ENCODE results near the gene SFMBT2.

DNA sequence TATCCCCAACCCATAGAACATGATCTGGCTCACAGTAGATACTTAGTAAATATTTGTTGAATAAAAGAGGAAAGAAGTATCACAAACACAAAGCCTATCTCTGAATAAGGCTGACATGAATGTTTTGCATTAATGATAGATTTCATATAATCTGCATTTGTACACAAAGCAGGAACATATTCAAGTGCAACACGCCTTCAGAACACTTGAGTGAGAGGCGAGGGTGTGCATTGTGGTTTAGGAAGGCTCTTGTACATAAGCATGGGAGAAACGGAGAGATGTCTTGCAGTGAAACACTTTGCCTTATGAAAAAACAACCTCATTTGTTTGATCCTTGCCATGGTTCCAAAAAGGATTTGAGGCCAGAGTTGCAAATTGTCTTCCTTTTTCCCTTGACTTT lies 14.1 kb upstream of the SFMBT2 start:
- TF ChIP-seq EZH2 (IDR thresholded peaks at IDR 0.05) (no peak), POLR2AphosphoS5 (IDR thresholded peaks at IDR 0.05; ENCODE audit: borderline replicate concordance, low read depth, low read length) (no peak), FOXP2 (optimal IDR thresholded peaks at IDR 0.05; ENCODE audit: control extremely low read depth, extremely low read length, insufficient read depth) (no peak)

Measured in SK-N-MC (cell line).